Activated CD8-positive, alpha-beta memory T cell treated with anti-CD3 and anti-CD28 coated beads for 24 hours (primary cell): ENCODE results near the gene TRIM75.
"Not testable (repeated sequence)": the region's sequence is repeated elsewhere in the genome, so short reads cannot be mapped to it uniquely, and the experiment has no call there.

Experiments
- DNase-seq: peaks from one replicate; pipeline ENCODE4 v3.0.0-alpha.2; 2020

Gene TRIM75

DNA sequence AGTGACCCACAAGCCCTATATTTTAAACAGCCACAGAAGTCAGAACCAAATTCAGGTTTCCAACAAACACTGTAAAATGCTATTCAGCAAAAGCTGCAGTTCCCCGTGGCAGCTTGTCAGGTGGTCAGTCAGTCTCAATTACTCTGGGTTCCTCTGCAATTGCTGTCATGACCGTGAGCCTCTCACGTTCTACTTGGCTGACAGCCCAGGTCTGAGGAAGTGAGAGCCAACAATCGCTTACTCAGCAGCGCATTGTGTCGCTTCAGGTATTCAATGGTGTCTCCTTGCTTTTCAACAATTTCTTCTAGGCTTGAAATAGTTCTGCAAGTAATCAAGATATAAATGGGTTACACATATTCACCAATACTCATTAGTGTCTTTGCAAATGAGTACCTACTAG is 25.8 kb downstream of the TRIM75 start:
- DNase-seq: no peak

DNA sequence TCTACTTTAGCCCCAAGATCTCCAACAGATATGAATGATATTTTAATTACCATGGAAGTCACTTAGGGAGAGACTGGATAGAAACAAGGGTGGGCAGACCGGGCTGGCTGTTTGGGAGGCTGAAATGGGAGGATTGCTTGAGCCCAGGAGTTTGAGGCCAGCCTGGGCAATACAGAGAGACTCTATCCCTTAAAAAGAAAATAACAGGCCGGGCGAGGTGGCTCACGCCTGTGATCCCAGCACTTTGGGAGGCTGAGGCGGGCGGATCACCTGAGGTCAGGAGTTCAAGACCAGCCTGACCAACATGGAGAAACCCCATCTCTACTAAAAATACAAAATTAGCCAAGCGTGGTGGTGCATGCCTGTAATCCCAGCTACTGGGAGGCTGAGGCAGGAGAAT is 31.1 kb downstream of the TRIM75 start:
- not testable (repeated sequence) for DNase-seq

DNA sequence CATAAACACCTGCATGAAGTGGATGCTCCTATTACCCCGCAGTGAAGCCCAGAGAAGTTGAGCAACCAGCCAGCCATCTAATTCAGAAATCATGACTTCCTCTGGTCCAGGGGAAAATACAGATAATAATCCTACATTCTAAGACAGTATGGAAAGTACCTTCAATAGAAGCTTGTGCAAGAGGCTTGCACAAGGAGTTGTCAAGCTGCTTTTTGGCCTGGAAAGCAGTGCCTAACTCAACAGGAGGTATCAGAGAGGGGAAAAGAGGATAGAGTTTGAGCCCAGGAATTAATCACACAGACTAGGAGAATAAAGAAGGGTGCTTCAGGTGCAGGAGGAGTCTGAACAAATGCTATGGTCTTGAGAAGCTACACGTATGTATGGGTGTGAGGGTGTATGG is 32.3 kb downstream of the TRIM75 start:
- no peak for DNase-seq

DNA sequence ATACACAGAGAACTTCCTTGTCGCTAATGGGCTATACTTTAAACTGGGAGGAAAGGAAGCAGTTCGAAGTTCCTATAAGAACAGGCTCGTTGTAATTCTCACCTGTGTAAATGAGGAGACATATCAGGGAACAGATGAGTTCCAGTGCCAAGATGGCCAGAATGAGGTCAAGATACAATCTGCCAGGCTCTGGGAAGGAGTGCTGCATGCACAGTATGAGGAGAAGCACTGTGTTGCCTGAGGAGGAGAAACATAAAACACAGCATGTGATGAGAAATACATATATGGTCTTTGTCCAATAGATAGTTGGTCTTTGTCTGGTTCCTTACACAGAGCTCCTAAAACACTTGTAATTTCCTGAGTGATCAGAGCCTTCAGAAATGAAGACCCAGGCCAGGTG is 34.7 kb downstream of the TRIM75 start:
- no peak for DNase-seq

DNA sequence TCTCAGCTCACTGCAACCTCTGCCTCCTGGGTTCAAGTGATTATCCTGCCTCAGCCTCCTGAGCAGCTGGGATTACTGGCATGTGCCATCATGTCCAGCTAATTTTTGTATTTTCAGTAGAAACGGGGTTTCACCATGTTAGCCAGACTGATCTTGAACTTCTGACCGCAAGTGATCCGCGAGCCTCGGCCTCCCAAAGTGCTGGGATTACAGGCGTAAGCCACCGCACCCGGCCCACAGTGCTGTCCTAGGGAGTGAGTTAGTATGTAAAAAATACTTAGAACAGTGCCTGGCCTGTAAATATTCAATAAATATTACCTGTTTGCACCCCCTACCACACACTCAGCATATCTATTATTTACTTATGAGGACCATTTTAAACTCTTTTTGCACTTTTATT is 38.5 kb downstream of the TRIM75 start:
- DNase-seq: not testable (repeated sequence)

DNA sequence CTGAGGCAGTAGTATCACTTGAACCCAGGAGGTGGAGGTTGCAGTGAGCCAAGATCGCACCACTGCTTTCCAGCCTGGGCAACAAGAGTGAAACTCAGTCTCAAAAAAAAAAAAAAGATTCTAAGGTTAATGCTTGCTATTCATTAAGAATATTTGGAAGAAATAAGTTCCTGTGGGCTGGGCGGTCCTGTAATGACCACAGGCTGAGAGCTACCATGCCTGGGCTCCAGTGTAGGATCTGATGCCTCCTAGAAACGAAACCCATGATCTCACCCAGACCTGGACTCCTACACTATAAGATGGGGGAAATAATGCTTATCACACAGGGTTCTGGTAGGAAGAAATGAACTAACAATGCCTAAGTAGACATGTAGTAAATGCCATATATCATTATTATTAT is 41.2 kb downstream of the TRIM75 start:
- no peak for DNase-seq

DNA sequence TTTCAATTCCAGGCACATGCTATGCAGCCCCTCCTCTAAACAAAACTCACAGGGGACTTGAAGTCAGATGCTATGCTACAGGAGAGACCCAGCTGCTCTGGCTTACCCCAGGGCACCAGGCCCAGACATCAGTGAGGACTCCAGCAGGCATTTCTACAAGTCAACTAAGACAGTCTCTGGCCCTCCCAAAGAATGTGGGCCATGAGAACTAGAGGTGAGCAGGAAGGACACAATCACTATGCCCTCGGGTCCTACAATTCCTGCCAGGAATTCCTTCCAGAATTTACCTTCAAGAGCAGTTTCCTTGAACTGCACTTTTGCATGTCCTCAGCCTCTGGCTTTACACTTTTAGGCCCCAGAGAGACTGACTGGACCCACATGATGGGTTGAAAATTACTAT is 41.6 kb downstream of the TRIM75 start:
- no peak for DNase-seq

DNA sequence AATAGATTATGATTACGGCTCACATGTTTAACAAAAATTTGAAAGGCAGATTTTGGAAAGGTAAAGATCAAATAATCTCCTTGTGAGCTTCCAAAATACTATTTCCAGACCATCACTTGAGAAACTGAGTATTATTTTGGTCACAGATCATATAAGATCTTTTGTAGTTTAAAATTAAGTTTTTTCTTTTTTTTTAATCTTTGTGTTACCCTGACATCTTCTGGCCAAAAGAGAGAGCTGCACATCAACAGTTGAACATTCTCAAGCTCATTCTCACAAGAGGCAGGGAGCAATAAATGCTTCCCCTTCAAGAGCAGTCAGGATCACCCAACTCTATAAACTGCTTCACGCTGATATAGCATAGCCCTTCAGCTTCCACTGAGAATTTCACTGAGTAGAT is 43.1 kb downstream of the TRIM75 start:
- DNase-seq: no peak

DNA sequence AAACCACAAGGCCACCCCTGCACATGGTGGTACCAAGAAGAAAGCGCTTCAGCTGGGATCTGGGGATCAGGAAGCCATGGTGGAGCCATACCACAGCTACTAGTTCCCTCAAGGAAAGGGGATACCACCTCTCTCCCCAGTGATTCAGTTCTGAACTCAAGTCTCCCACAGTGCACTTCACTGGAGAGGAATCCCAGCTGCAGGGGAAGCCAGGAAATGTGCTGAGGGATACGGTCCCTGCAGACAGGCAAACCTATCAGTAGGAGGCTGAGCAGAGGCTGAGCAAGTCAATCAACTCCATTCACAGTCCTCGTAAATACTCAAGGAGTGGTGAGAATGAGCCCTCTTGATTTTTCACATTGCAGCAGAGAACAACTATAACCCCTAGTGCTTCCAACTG is 48.0 kb downstream of the TRIM75 start:
- DNase-seq: no peak

DNA sequence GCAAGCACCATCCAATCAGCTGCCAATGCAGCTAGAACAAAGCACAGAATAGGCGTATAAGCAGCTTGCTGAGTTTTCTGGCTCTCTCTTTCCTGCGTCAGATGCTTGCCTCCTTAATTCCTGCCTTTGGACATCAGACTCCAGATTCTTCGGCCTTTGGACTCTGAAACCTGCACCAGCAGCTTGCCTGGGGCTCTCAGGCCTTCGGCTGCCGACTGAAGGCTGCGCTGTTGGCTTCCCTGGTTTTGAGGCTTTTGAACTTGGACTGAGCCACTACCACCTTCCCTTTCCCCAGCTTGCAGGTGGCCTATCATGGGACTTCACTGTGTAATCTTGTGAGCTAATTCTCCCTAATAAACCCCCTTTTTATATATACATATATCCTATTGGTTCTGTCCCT is 52.9 kb downstream of the TRIM75 start:
- no peak for DNase-seq
